ENCODE data around the gene RPS29.

Gene RPS29

GRCh38 chr14:49550286-49551184, 35.6 kb downstream of the RPS29 start:
- no peak for DNase-seq (ENCODE audit: low read depth in 2 of 2)

GRCh38 chr14:49549881-49550280, 36.3 kb downstream of the RPS29 start:
- DNase-seq (ENCODE audit: low read depth in 2 of 2): no peak

- DNase-seq (ENCODE audit: low read depth in 2 of 2): no peak
Observed at GRCh38 chr14:49549446-49549845, 36.7 kb downstream of the RPS29 start.

- DNase-seq (ENCODE audit: low read depth in 2 of 2): no peak
Observed at GRCh38 chr14:49546766-49547165, 39.4 kb downstream of the RPS29 start.

GRCh38 chr14:49545716-49546115, 40.5 kb downstream of the RPS29 start:
- no peak for DNase-seq (ENCODE audit: low read depth in 2 of 2)

- no peak for DNase-seq (ENCODE audit: low read depth in 2 of 2)
Observed at GRCh38 chr14:49545071-49545470, 41.1 kb downstream of the RPS29 start.

GRCh38 chr14:49541049-49541448, 45.1 kb downstream of the RPS29 start:
- no peak for DNase-seq (ENCODE audit: low read depth in 2 of 2)

- DNase-seq (ENCODE audit: low read depth in 2 of 2): no peak
Observed at GRCh38 chr14:49538852-49539251, 47.3 kb downstream of the RPS29 start.

Measured in stimulated activated CD8-positive, alpha-beta memory T cell treated with anti-CD3 and anti-CD28 coated beads, Interleukin-7, amount 100 ng/mL, for 1 hour (primary cell).